ENCODE data around the gene KCNH1. TPM values are rescaled to one million over a fixed set of nuclear protein-coding genes. Genes with fewer than 3 reads are reported as not detected.

The KCNH1 gene
- total RNA-seq, 1 donor from 2014 or later = 0.10 TPM

GRCh38 chr1:211033921-211034525 lies 99.9 kb downstream of the KCNH1 start:
- Mint-ChIP-seq H3K27me3 (ENCODE audit: unreplicated experiment) (no peaks in the 10 kb centered on the region), H3K27ac (ENCODE audit: unreplicated experiment) (no peak overlapping the region), H3K4me3 (ENCODE audit: unreplicated experiment) (no peak overlapping the region), H3K4me1 (ENCODE audit: unreplicated experiment) (no peaks in the 10 kb centered on the region), H3K36me3 (ENCODE audit: low read depth, unreplicated experiment) (no peaks in the 10 kb centered on the region), H3K9me3 (ENCODE audit: unreplicated experiment) (no peaks in the 10 kb centered on the region)
- no peak for TF ChIP-seq CTCF (IDR thresholded peaks at IDR 0.05; ENCODE audit: unreplicated experiment)
- no peak for DNase-seq (ENCODE audit: low spot score)

- Mint-ChIP-seq H3K9me3 (ENCODE audit: unreplicated experiment) (no peaks in the 10 kb centered on the region), H3K4me3 (ENCODE audit: unreplicated experiment) (no peak overlapping the region), H3K27ac (ENCODE audit: unreplicated experiment) (no peak overlapping the region), H3K36me3 (ENCODE audit: low read depth, unreplicated experiment) (no peaks in the 10 kb centered on the region), H3K27me3 (ENCODE audit: unreplicated experiment) (no peaks in the 10 kb centered on the region), H3K4me1 (ENCODE audit: unreplicated experiment) (no peaks in the 10 kb centered on the region)
- no peak for DNase-seq (ENCODE audit: low spot score)
- TF ChIP-seq CTCF (IDR thresholded peaks at IDR 0.05; ENCODE audit: unreplicated experiment) = no peak
Observed at GRCh38 chr1:211024901-211025300, 109.0 kb downstream of the KCNH1 start.

- Mint-ChIP-seq H3K27me3 (ENCODE audit: unreplicated experiment) (peaks cover 3% of the 10 kb centered on the region), H3K27ac (ENCODE audit: unreplicated experiment) (no peak overlapping the region), H3K9me3 (ENCODE audit: unreplicated experiment) (no peaks in the 10 kb centered on the region), H3K36me3 (ENCODE audit: low read depth, unreplicated experiment) (no peaks in the 10 kb centered on the region), H3K4me1 (ENCODE audit: unreplicated experiment) (no peaks in the 10 kb centered on the region), H3K4me3 (ENCODE audit: unreplicated experiment) (no peak overlapping the region)
- DNase-seq (ENCODE audit: low spot score) = no peak
- no peak for TF ChIP-seq CTCF (IDR thresholded peaks at IDR 0.05; ENCODE audit: unreplicated experiment)
Observed at GRCh38 chr1:211019266-211019665, 114.7 kb downstream of the KCNH1 start.

- DNase-seq (ENCODE audit: low spot score) = no peak
- no peak overlapping the region for H3K4me3 Mint-ChIP-seq (ENCODE audit: unreplicated experiment)
- no peaks in the 10 kb centered on the region for H3K4me1 Mint-ChIP-seq (ENCODE audit: unreplicated experiment)
- no peaks in the 10 kb centered on the region for H3K9me3 Mint-ChIP-seq (ENCODE audit: unreplicated experiment)
- H3K27ac Mint-ChIP-seq (ENCODE audit: unreplicated experiment) = no peak overlapping the region
- peaks cover 3% of the 10 kb centered on the region for H3K27me3 Mint-ChIP-seq (ENCODE audit: unreplicated experiment)
- no peak for TF ChIP-seq CTCF (IDR thresholded peaks at IDR 0.05; ENCODE audit: unreplicated experiment)
- no peaks in the 10 kb centered on the region for H3K36me3 Mint-ChIP-seq (ENCODE audit: low read depth, unreplicated experiment)
Observed at GRCh38 chr1:211018690-211019089, 115.3 kb downstream of the KCNH1 start.

GRCh38 chr1:211017075-211017718 lies 116.8 kb downstream of the KCNH1 start:
- no peaks in the 10 kb centered on the region for H3K9me3 Mint-ChIP-seq (ENCODE audit: unreplicated experiment)
- H3K27ac Mint-ChIP-seq (ENCODE audit: unreplicated experiment) = no peak overlapping the region
- H3K27me3 Mint-ChIP-seq (ENCODE audit: unreplicated experiment) = peaks cover 3% of the 10 kb centered on the region

More at GRCh38 chr1:211017075-211017718, 116.8 kb downstream of the KCNH1 start:
- Mint-ChIP-seq H3K36me3 (ENCODE audit: low read depth, unreplicated experiment) (no peaks in the 10 kb centered on the region), H3K4me1 (ENCODE audit: unreplicated experiment) (no peaks in the 10 kb centered on the region), H3K4me3 (ENCODE audit: unreplicated experiment) (no peak overlapping the region)
- no peak for DNase-seq (ENCODE audit: low spot score)
- TF ChIP-seq CTCF (IDR thresholded peaks at IDR 0.05; ENCODE audit: unreplicated experiment) = no peak

Measured in endothelial cell (in vitro differentiated cells).